HCT116 (cell line): ENCODE data around the gene PGS1.

Experiments
- CEBPB ChIP-seq: IDR thresholded peaks from 2 replicates; pipeline ENCODE4 v1.6.1; 2012; ENCODE audit warnings: low read depth
- ELF1 ChIP-seq: IDR thresholded peaks from 2 replicates; pipeline ENCODE4 v1.6.1; 2012; ENCODE audit warnings: low read depth, borderline replicate concordance
- EZH2 ChIP-seq: fragments of 200-600 bp; sonication (generic); IDR thresholded peaks from 2 replicates; pipeline ENCODE4 v1.6.1; 2017; ENCODE audit warnings: antibody characterized with exemption, mixed run types
- EZH2phosphoT487 ChIP-seq: fragments of 200-600 bp; IDR thresholded peaks from 2 replicates; pipeline ENCODE4 v1.6.1; 2018; ENCODE audit warnings: antibody characterized with exemption, borderline replicate concordance
- JUND ChIP-seq: IDR thresholded peaks from 2 replicates; pipeline ENCODE4 v1.6.1; 2012
- POLR2A ChIP-seq: IDR thresholded peaks from 2 replicates; pipeline ENCODE4 v1.7.0; 2011; ENCODE audit warnings: borderline replicate concordance; ENCODE audit not compliant: insufficient read depth, insufficient read length; ENCODE audit errors: extremely low read depth
- TCF7L2 ChIP-seq: IDR thresholded peaks from 2 replicates; pipeline ENCODE4 v1.7.0; 2011; ENCODE audit warnings: borderline replicate concordance, inconsistent platforms; ENCODE audit not compliant: insufficient read depth, insufficient read length; ENCODE audit errors: extremely low read depth
- TF ChIP-seq, protein P1 (sequence below): IDR thresholded peaks from 2 replicates; pipeline ENCODE4 v1.6.1; 2012; ENCODE audit warnings: low read depth
- TF ChIP-seq, protein P2 (sequence below), 3 experiments: fragments of 200-600 bp in 1 of 3; sonication (generic) in 1 of 3; IDR thresholded peaks in 2 of 3; conservative IDR thresholded peaks in 1 of 3; 2 replicates each; pipeline ENCODE4 v1.5.1; 2012 to 2017; ENCODE audit warnings: low read depth in 2 of 3, low read length in 2 of 3, antibody characterized with exemption in 1 of 3, borderline replicate concordance in 1 of 3, control low read depth in 1 of 3, mild to moderate bottlenecking in 1 of 3, mixed read lengths in 1 of 3, mixed run types in 1 of 3, moderate library complexity in 1 of 3; ENCODE audit not compliant: insufficient read depth in 1 of 3

GRCh38 chr17:78371056-78371455 is 7.4 kb upstream of the PGS1 start:
- TF ChIP-seq JUND (no peak), CEBPB (no peak), EZH2phosphoT487 (no peak), EZH2 (no peak), POLR2A (no peak), ELF1 (no peak), TCF7L2 (no peak)
- TF ChIP-seq, protein P1, sequence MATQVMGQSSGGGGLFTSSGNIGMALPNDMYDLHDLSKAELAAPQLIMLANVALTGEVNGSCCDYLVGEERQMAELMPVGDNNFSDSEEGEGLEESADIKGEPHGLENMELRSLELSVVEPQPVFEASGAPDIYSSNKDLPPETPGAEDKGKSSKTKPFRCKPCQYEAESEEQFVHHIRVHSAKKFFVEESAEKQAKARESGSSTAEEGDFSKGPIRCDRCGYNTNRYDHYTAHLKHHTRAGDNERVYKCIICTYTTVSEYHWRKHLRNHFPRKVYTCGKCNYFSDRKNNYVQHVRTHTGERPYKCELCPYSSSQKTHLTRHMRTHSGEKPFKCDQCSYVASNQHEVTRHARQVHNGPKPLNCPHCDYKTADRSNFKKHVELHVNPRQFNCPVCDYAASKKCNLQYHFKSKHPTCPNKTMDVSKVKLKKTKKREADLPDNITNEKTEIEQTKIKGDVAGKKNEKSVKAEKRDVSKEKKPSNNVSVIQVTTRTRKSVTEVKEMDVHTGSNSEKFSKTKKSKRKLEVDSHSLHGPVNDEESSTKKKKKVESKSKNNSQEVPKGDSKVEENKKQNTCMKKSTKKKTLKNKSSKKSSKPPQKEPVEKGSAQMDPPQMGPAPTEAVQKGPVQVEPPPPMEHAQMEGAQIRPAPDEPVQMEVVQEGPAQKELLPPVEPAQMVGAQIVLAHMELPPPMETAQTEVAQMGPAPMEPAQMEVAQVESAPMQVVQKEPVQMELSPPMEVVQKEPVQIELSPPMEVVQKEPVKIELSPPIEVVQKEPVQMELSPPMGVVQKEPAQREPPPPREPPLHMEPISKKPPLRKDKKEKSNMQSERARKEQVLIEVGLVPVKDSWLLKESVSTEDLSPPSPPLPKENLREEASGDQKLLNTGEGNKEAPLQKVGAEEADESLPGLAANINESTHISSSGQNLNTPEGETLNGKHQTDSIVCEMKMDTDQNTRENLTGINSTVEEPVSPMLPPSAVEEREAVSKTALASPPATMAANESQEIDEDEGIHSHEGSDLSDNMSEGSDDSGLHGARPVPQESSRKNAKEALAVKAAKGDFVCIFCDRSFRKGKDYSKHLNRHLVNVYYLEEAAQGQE, result no peak
- TF ChIP-seq, protein P2, sequence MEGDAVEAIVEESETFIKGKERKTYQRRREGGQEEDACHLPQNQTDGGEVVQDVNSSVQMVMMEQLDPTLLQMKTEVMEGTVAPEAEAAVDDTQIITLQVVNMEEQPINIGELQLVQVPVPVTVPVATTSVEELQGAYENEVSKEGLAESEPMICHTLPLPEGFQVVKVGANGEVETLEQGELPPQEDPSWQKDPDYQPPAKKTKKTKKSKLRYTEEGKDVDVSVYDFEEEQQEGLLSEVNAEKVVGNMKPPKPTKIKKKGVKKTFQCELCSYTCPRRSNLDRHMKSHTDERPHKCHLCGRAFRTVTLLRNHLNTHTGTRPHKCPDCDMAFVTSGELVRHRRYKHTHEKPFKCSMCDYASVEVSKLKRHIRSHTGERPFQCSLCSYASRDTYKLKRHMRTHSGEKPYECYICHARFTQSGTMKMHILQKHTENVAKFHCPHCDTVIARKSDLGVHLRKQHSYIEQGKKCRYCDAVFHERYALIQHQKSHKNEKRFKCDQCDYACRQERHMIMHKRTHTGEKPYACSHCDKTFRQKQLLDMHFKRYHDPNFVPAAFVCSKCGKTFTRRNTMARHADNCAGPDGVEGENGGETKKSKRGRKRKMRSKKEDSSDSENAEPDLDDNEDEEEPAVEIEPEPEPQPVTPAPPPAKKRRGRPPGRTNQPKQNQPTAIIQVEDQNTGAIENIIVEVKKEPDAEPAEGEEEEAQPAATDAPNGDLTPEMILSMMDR (IDR thresholded peaks at IDR 0.05 in 2 of 3, conservative IDR thresholded peaks at IDR 0.05 in 1 of 3; ENCODE audit: borderline replicate concordance in 1 of 3, insufficient read depth in 1 of 3, low read depth in 2 of 3, low read length in 2 of 3), result no peak
